Muscle layer of colon (tissue), 2 donors: ENCODE data around the gene CDC5L.

Experiments used
- H3K27ac ChIP-seq: one replicate; pipeline ENCODE4 v1.7.0; 2013; ENCODE audit warnings: low read depth, mild to moderate bottlenecking, low read length, moderate library complexity
- H3K27me3 ChIP-seq, 2 donors: one replicate each; pipeline ENCODE4 v1.7.0; 2013; ENCODE audit warnings: low read length in 2 of 2, mild to moderate bottlenecking in 2 of 2; ENCODE audit not compliant: insufficient read depth in 2 of 2, control insufficient read depth in 1 of 2
- H3K36me3 ChIP-seq: one replicate; pipeline ENCODE4 v1.7.0; 2013; ENCODE audit warnings: mild to moderate bottlenecking, low read length; ENCODE audit not compliant: insufficient read depth
- H3K4me1 ChIP-seq: one replicate; pipeline ENCODE4 v1.7.0; 2013; ENCODE audit warnings: mild to moderate bottlenecking, low read length; ENCODE audit not compliant: insufficient read depth
- H3K4me3 ChIP-seq, 2 donors: one replicate each; pipeline ENCODE4 v1.7.0; 2013; ENCODE audit warnings: low read length in 2 of 2, low read depth in 1 of 2, mild to moderate bottlenecking in 1 of 2, moderate library complexity in 1 of 2
- H3K9ac ChIP-seq: one replicate; pipeline ENCODE4 v1.7.0; 2013; ENCODE audit warnings: low read length
- H3K9me3 ChIP-seq: one replicate; pipeline ENCODE4 v1.7.0; 2013; ENCODE audit warnings: mild to moderate bottlenecking, low read length
- donor health status: abdominal sarcoma.
- donor health status: Adenocarcinoma of cecum.

CDC5L gene

DNA sequence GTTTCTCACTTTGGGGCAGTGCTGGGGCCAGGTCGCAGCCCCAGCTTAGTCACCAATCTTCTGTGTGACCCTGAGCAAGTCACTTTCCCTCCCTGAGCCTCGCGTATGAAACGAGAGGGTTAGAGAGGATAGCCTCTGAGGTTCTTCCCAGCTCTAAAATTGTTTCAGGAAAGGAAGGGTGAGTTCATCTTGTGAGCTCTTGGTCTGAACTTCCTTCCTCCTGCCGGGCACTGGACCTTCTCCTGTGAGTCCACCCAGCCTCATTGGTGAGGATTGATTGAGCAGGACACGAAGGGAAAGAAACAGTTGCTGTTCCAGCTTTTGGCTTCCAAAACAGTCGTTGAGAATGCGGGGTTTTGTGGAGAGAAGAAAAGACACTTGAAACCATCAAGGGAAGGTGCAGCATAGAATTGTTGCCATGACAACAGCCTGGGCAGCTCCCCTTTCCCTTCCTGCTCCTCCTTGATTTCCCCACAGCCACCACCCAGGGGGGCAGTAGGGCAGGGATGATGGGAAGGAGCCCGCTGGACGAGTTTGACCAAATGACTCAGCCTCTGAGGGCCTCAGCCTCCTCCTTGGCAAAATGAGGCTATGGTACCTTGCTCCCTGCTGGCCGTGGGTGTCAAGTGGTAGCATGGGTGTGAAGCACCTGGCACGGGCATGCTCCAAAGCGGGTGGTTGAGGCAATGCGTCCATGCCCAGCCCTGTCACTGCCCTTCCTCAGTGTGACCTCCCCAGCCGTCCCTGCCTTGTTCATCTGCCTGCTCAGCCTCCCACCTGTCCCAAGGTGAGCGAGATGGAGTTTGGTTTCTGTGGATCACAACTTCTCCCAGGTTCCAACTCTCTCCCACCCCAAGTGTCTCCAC lies 107.8 kb downstream of the CDC5L start:
- no peaks in the 10 kb centered on the region for H3K36me3 ChIP-seq
- no peak overlapping the region for H3K4me3 ChIP-seq
- no peaks in the 10 kb centered on the region for H3K27me3 ChIP-seq
- no peaks in the 10 kb centered on the region for H3K9me3 ChIP-seq
- H3K9ac ChIP-seq = no peak overlapping the region
- H3K27ac ChIP-seq = no peak overlapping the region
- peaks cover 15% of the 10 kb centered on the region for H3K4me1 ChIP-seq

DNA sequence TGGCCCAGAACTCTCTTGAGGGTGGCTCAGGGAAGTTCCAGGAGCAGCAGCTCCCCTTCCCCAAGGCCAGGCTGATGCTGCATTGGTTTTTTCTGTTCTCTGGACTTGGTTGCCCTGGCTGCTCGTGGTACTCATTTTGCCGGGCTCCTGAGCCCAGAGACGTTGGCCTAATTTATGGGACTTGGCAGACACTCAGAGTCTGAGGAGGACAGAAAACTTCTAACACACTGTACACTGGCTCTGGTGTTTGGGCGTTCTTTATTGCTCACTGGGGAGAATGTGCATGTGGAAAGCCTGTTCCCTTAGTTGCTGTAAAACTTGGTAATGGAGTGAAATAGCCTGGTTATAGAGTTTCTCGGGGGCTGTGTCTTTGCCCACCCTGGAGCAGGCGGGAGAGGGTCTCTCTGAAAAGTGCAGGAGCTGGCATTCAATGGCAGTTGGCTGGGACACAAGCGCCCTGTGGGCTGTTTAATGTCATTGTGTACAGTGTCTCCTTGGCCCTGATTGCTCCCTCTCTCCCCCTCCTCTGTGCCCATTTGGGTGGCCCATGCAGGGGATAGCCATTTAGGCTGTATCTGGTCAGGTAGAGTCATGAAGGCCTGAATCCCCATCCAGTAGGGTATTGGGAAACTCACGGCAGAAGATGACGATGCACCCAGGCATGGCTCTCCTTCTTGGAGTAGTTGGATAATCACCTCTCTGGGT lies 109.3 kb downstream of the CDC5L start:
- Histone ChIP-seq H3K27ac (no peak overlapping the region), H3K4me3 (no peak overlapping the region)

DNA sequence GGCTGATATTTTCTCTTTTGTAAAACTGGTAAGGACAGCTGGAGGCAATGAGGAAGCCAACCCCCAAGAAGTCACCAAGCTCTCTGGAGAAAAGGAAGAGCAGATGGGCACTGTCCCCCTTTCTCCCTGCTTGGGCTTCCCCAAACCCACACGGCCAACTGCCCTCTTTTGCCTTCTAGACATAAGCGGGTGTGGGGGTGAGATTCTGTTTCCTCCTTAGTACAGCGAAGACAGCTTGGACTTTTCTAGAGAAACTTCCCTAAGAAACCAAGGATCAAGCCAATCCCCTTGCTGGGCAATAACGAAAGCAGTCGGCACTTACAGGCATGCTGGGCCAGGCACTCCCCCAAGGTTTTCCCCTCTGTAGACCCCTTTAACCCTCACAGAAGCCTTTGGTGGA lies 110.3 kb downstream of the CDC5L start:
- Histone ChIP-seq H3K4me1 (peaks cover 9% of the 10 kb centered on the region), H3K27me3 (no peaks in the 10 kb centered on the region), H3K9ac (no peak overlapping the region), H3K27ac (no peak overlapping the region), H3K4me3 (no peak overlapping the region), H3K9me3 (no peaks in the 10 kb centered on the region), H3K36me3 (no peaks in the 10 kb centered on the region)

More for the DNA sequence above, 109.3 kb downstream of the CDC5L start:
- no peaks in the 10 kb centered on the region for H3K27me3 ChIP-seq
- H3K4me1 ChIP-seq = peaks cover 9% of the 10 kb centered on the region
- no peaks in the 10 kb centered on the region for H3K36me3 ChIP-seq
- H3K9me3 ChIP-seq = no peaks in the 10 kb centered on the region
- no peak overlapping the region for H3K9ac ChIP-seq

DNA sequence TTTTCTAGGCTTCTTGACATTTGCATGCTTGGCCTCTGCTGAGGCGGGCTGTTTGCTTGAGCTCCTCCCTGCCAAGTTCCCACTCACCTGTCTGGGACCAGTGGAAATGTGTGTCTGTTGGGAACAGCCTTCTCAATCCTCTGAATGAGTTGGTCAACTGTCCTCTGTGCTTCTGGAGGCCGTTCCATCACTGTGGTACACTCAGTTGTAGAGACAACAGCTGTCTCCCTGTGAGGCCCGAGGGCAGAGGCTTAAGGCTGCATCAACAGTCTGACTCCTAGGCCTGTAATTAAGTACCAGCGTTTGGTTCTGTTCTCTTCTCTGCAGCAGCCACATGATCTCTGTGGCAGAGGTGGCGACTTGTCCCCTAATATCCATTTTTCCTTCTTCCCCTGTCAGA lies 110.9 kb downstream of the CDC5L start:
- no peaks in the 10 kb centered on the region for H3K9me3 ChIP-seq
- H3K36me3 ChIP-seq = no peaks in the 10 kb centered on the region
- no peaks in the 10 kb centered on the region for H3K27me3 ChIP-seq
- H3K4me3 ChIP-seq = no peak overlapping the region
- peaks cover 9% of the 10 kb centered on the region for H3K4me1 ChIP-seq
- H3K27ac ChIP-seq = no peak overlapping the region
- no peak overlapping the region for H3K9ac ChIP-seq

DNA sequence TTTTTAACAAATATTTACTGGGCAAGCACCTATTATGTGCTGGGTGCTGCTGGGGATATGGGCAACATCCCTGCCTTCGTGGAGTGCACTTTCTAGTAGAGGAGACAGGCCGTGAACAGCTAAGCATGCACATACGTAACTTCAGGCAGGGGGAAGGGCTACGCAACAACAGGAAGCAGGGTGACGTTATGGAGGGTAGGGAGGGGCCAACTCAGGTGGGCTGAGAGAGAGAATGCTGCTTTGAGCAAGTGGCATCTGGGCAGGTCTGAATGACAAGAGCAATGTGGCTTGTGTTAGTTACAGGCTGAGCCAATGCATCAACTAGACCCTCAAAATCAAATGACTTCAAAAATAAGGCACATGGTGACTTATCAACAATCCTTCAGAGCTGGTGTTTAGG lies 112.1 kb downstream of the CDC5L start:
- Histone ChIP-seq H3K9ac (no peak overlapping the region), H3K36me3 (no peaks in the 10 kb centered on the region), H3K9me3 (no peaks in the 10 kb centered on the region), H3K27ac (no peak overlapping the region), H3K4me3 (no peak overlapping the region), H3K27me3 (no peaks in the 10 kb centered on the region), H3K4me1 (peaks cover 9% of the 10 kb centered on the region)
